GM13976 (cell line): ENCODE data around the gene SDR39U1.

Experiments
- DNase-seq: peaks from one replicate; pipeline ENCODE4 v3.0.0; 2012; ENCODE audit warnings: low spot score
- in situ Hi-C: fragments of 300-500 bp; cut with MboI; formaldehyde crosslinking; loops from one replicate; pipeline ENCODE4 v1.12.0; 2022; ENCODE audit warnings: low sequenced_read_pairs, mixed read lengths, inconsistent platforms; ENCODE audit not compliant: unreplicated experiment
- TF ChIP-seq, protein P1 (sequence below): IDR thresholded peaks from 2 replicates; pipeline ENCODE4 v1.5.1; 2012; ENCODE audit warnings: borderline replicate concordance, mild to moderate bottlenecking; ENCODE audit not compliant: insufficient read depth; ENCODE audit errors: extremely low read depth, missing control alignments, control extremely low read depth

Gene SDR39U1

DNA sequence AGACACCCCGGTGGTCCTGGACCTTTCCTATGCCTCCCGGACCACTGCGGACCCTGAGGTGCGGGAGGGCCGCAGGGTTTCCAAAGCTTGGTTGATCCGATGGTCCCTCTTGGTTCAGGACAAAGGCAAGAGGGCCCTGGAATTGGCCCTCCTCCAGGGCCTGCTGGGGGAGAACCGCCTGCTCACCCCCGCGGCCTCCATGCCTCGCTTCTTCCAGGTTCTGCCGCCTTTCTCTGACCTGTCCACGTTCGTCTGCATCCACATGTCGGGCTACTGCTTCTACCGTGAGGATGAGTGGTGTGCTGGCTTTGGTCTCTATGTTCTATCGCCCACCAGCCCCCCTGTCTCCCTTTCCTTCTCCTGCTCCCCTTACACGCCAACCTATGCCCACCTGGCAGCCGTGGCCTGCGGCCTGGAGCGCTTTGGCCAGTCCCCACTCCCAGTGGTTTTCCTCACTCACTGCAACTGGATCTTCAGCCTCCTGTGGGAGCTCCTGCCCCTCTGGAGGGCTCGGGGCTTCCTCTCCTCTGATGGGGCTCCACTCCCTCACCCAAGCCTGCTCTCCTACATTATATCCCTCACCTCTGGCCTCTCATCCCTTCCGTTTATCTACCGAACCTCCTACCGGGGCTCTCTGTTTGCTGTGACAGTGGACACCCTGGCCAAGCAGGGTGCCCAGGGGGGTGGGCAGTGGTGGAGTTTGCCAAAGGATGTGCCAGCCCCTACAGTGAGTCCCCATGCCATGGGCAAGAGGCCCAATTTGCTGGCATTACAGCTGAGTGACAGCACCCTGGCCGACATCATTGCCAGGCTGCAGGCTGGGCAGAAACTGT, 26.9 kb downstream of the SDR39U1 start:
- in situ Hi-C loops = no loop called here
- no peak for DNase-seq
- TF ChIP-seq, protein P1, sequence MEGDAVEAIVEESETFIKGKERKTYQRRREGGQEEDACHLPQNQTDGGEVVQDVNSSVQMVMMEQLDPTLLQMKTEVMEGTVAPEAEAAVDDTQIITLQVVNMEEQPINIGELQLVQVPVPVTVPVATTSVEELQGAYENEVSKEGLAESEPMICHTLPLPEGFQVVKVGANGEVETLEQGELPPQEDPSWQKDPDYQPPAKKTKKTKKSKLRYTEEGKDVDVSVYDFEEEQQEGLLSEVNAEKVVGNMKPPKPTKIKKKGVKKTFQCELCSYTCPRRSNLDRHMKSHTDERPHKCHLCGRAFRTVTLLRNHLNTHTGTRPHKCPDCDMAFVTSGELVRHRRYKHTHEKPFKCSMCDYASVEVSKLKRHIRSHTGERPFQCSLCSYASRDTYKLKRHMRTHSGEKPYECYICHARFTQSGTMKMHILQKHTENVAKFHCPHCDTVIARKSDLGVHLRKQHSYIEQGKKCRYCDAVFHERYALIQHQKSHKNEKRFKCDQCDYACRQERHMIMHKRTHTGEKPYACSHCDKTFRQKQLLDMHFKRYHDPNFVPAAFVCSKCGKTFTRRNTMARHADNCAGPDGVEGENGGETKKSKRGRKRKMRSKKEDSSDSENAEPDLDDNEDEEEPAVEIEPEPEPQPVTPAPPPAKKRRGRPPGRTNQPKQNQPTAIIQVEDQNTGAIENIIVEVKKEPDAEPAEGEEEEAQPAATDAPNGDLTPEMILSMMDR = no peak

DNA sequence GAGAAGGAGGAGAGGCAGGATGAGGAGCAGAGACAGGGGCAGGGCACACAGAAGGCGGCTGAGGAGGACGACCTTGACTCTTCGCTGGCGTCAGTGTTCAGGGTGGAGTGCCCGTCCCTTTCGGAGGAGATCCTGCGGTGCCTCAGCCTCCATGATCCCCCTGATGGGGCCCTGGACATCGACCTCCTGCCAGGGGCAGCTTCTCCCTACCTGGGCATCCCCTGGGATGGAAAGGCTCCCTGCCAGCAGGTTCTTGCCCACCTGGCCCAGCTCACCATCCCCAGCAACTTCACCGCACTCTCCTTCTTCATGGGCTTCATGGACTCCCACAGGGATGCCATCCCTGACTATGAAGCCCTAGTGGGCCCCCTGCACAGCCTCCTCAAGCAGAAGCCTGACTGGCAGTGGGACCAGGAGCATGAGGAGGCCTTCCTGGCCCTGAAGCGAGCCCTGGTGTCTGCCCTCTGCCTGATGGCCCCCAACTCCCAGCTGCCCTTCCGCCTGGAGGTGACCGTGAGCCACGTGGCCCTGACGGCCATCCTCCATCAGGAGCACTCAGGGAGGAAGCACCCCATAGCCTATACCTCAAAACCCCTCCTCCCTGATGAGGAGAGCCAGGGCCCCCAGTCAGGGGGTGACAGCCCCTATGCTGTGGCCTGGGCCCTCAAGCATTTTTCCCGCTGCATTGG, 27.7 kb downstream of the SDR39U1 start:
- TF ChIP-seq, protein P1 = no peak
- DNase-seq = no peak
- in situ Hi-C loops = no loop called here

DNA sequence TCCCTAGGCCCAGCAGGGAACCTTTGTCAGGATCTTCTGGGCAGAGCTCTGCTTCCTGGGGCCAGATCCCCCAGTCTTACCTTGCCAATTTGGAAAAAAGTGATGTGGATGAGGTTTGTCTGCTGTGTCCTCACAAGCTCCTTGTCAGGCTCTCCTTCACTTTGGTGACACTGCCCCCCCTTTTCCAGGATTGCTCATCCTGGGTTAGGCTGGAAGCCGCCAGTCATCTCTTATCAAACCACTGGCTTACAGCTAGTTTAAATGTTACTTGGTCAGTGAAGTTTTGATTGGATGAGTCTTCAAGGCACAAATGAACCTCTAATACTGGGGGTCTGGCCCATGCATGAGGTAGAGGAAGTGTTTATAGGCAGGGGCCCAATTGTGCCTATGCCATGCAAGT, 28.5 kb downstream of the SDR39U1 start:
- no peak for DNase-seq
- TF ChIP-seq, protein P1 = no peak
- in situ Hi-C loops = no loop called here

DNA sequence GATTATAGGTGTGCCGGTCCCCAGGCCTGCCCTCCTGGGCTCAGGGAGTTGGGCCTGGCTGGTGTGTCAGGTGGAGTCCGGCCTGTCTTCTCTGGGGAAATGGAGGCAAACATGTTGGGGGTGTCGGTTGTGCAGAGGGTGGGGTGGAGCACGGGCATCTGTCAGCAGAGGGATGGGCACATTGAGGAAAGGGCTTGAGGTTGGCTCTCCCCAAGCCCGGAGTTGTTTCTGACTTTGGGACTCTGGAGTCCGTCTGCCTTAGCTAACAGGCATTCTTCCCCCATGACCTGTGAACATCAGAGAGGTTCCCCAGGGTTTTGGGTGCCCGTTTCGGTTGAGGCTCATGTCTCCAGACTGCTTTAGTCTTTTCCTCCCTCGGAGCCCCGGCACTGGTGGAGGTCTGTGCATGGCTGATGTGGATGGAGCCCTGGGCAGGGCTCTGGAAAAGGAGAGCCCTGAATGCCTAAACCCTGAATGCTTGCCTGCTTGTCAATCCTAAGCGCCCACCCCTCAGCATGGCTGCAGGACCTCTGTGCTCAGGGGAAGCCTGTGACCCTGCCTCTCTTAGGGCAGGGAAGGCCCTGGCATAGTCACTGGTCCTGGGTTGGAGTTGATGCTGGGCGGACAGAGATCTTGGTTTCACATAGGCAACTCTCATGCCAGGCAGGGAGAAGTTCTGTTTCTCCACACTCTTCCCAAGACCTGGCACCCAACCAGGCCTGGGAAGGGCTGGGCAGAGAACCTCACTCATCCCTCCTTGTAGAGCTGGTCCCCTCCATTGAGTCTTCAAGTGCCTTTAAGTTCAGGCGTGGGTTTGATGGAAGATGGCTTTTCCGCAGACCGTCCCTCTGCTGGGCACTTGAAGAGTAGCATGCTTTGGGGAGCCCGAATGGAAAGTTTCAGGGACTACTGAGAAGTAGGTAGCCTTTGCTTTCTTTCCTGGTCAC, 30.9 kb downstream of the SDR39U1 start:
- in situ Hi-C loops = no loop called here

DNA sequence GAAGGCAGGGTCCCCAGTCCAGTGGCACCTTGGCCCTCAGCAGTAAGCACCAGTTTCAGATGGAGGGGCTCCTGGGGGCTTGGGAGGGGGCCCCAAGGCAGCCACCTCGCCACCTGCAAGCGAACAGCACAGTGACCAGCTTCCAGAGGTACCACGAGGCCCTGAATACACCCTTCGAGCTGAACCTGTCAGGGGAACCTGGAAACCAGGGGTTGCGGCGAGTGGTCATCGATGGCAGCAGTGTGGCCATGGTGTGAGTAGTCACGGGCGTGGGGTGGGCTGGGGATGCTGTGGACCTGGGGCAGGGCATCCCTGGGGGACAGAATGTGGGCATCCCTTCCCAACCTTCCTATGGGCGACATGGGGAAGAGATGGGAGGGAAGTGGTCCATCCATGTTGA, 32.6 kb downstream of the SDR39U1 start:
- TF ChIP-seq, protein P1 = no peak
- no peak for DNase-seq
- in situ Hi-C loops = no loop called here

More for the DNA sequence above, 30.9 kb downstream of the SDR39U1 start:
- TF ChIP-seq, protein P1 = peak; percentile 48
- DNase-seq = peak; percentile 75

DNA sequence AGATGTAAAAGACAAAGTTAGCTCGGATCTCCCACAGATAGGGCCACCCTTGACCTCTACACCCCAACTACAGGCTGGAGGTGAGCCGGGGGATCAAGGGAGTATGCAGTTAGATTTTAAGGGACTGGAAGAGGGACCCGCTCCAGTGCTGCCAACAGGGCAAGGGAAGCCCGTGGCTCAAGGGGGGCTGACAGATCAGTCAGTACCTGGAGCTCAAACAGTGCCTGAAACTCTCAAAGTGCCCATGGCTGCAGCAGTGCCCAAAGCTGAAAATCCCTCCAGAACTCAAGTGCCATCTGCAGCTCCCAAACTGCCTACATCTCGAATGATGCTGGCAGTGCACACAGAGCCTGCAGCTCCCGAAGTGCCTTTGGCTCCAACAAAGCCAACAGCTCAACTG, 33.4 kb downstream of the SDR39U1 start:
- TF ChIP-seq, protein P1 = no peak
- DNase-seq = no peak
- in situ Hi-C loops = no loop called here
